Urinary bladder (tissue), 4 donors: ENCODE measurements around the gene ZNF680. TPM values are rescaled to one million over a fixed set of nuclear protein-coding genes. Genes with fewer than 3 reads are reported as not detected.

ENCODE experiments used
- DNase-seq: peaks from one replicate; pipeline ENCODE4 v3.0.0-alpha.2; 2015; ENCODE audit errors: extremely low spot score
- H3K27ac ChIP-seq: one replicate; pipeline ENCODE4 v1.5.1; 2013; ENCODE audit warnings: low read depth, mild to moderate bottlenecking, moderate library complexity
- H3K36me3 ChIP-seq: one replicate; pipeline ENCODE4 v1.6.1; 2013; ENCODE audit warnings: mild to moderate bottlenecking, moderate library complexity; ENCODE audit not compliant: insufficient read depth
- H3K4me1 ChIP-seq: one replicate; pipeline ENCODE4 v1.6.1; 2013; ENCODE audit warnings: mild to moderate bottlenecking, moderate library complexity; ENCODE audit not compliant: insufficient read depth
- H3K4me3 ChIP-seq: one replicate; pipeline ENCODE4 v1.5.1; 2013; ENCODE audit warnings: low read depth, low read length
- WGBS: extraction: QIAGEN DNeasy Blood & Tissue Kit; methylation state at CpG from one replicate; pipeline ENCODE4 v1.1.7; 2013; 5-methylcytosine and 5-hydroxymethylcytosine counted together
- polyA plus RNA-seq: library from polyadenylated mRNA; stranded (reverse); fragments of 200-250 nt; gene quantifications from one replicate; pipeline ENCODE4 v1.2.3, GENCODE V29; 2013
- total RNA-seq: library from RNA; depleted of rRNA; stranded (reverse); fragments of >200 nt; gene quantifications from one replicate; pipeline ENCODE4 v1.2.3, GENCODE V29; 2014
- donor health status: healthy with polysubstance abuse.
- donor health status: healthy.

Gene ZNF680
- total RNA-seq = 63.0 TPM
- polyA plus RNA-seq = 8.4 TPM

DNA sequence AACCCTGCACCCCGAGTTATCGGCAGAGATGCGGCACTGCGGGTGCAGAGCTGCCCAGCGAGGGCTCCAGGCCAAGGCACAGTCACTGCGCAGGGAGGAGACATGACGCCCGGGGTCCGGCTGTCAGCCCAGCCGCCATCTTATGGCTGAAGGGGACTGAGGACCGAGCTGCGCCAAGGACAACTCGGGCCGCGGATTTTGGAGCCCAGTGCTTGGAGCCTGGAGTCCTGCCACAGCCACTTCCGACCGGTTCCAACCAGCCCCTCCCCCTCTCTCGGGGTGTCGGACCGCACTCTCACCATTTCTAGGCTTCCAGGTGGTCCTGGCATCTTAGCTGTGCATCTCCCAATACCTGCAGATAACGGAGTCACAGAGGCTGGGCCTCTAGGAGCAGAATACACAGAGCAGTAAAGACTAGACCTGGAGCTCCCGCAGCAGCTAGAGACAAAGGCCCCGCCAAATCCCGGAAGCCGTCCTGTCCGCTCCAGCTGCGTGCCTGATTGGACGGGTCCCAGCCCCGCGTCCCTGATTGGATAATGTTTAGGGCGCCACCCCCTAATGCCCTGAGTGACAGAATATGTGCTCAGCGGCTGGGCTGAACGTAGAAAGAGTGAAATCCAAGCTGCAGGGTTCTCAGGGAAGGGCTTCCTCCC, at the start of gene ZNF680:
Gene ZNF680 (minus strand): TSS at position 446 of the 653 bp plus-strand sequence. CDS start 117 bp downstream, at position 329.
- H3K27ac ChIP-seq = no peak within 1 kb of the TSS
- peak within 1 kb of the TSS; percentile 59 for H3K4me3 ChIP-seq
- H3K4me1 ChIP-seq = no peaks in the 10 kb centered on the region
- WGBS = under 1% methylated on average over 33 of the region's 33 CpGs
- peak; percentile 94 for DNase-seq
- no peaks in the 10 kb centered on the region for H3K36me3 ChIP-seq

- DNase-seq = no peak
- H3K4me3 ChIP-seq = no peak overlapping the region
- no peaks in the 10 kb centered on the region for H3K36me3 ChIP-seq
- WGBS = 65% methylated on average over 4 of the region's 4 CpGs
- H3K4me1 ChIP-seq = no peaks in the 10 kb centered on the region
- H3K27ac ChIP-seq = no peak overlapping the region
These were observed 49.6 kb upstream of the ZNF680 start for GRCh38 chr7:64612452-64612851.

GRCh38 chr7:64611717-64612116, 48.8 kb upstream of the ZNF680 start:
- DNase-seq = no peak
- Histone ChIP-seq H3K27ac (no peak overlapping the region), H3K4me3 (no peak overlapping the region), H3K4me1 (no peaks in the 10 kb centered on the region), H3K36me3 (no peaks in the 10 kb centered on the region)
- 88% methylated on average over 1 of the region's 1 CpG for WGBS

DNA sequence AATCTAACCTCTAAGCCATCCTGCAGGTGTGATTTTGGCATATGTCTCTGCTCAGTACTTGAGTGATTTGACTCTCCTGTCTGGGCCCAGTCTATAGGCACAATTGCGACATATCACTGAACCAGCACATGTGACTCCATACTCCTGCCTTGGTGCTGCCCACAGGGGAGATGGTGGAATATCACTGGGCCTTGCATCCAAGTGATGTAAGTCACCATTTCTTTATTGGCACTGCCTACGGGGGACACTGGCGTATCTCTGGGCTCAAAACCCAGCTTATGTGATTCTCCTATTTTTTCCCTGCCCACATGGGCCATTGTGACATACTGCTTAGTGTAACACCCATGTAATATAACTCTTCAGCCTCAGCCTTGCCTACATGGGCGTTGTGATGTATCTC, 48.1 kb upstream of the ZNF680 start:
- 94% methylated on average over 4 of the region's 4 CpGs for WGBS
- Histone ChIP-seq H3K4me3 (no peak overlapping the region), H3K27ac (no peak overlapping the region), H3K4me1 (no peaks in the 10 kb centered on the region), H3K36me3 (no peaks in the 10 kb centered on the region)
- DNase-seq = no peak

DNA sequence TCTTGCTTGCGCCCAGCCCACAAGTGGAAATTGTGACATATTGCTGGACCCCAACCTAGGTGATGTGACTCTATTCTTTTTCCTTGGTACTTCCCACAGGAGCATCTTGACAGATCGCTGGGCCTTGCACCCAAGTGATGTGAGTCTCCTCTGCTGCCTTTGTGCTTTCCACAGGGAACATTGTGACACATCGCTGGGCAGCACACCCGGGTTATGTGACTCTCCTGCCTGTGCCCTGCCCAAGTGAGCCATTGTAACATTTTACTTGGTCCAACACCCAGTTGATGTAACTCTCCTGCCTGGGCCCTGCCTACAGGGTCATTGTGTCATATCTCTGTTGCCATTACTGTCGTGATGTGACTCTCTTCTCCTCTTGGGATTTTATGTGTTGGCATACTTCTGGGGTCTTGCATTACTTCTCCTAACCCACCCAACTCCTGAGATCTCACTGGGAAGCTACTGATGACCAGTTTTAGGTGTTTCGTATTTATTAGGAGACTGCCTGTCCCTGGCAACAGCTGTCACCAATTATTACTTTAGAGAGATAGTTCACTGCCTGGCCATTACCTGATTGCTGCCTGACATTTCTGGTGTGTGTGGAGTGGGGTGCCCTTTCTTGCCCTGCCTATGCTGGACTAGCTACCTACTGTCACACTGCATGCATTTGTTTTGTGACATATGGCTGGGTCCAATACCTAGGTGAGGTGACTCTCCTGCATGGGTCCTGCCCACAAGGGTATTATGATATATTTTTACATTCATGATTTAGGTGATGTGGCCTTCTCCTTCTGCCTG, 45.4 kb upstream of the ZNF680 start:
- no peak for DNase-seq
- no peaks in the 10 kb centered on the region for H3K36me3 ChIP-seq
- no peak overlapping the region for H3K27ac ChIP-seq
- no peaks in the 10 kb centered on the region for H3K4me1 ChIP-seq
- H3K4me3 ChIP-seq = no peak overlapping the region
- 83% methylated on average over 6 of the region's 6 CpGs for WGBS

- DNase-seq = no peak
- no peak overlapping the region for H3K4me3 ChIP-seq
These were observed 43.5 kb upstream of the ZNF680 start for GRCh38 chr7:64606385-64606784.

GRCh38 chr7:64603271-64603670, 40.4 kb upstream of the ZNF680 start:
- no peak overlapping the region for H3K4me3 ChIP-seq
- H3K4me1 ChIP-seq = no peaks in the 10 kb centered on the region
- DNase-seq = no peak
- H3K36me3 ChIP-seq = no peaks in the 10 kb centered on the region
- H3K27ac ChIP-seq = no peak overlapping the region
- WGBS = 100% methylated on average over 1 of the region's 1 CpG

More at GRCh38 chr7:64606385-64606784, 43.5 kb upstream of the ZNF680 start:
- Histone ChIP-seq H3K4me1 (no peaks in the 10 kb centered on the region), H3K27ac (no peak overlapping the region), H3K36me3 (no peaks in the 10 kb centered on the region)

DNA sequence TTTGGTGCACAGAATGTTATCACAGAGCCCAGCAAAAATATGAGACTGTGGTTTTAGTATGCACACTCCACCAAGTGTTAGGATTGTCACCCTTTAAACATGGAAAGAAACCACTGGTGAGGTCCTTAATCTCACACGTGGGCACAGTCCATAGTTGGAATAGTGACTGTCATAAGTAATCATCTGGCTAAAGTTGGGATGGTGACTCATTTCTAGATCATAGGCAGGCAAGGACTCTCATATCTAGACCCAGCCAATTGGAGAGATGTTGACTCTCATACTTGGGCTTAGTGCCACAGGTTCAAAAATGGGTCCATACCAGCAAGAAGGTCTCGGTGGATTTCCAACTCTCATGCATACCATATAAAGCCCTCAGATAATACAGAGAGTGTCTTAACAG, 39.6 kb upstream of the ZNF680 start:
- 57% methylated on average over 2 of the region's 2 CpGs for WGBS
- Histone ChIP-seq H3K4me1 (no peaks in the 10 kb centered on the region), H3K36me3 (no peaks in the 10 kb centered on the region), H3K27ac (no peak overlapping the region), H3K4me3 (no peak overlapping the region)
- DNase-seq = no peak

GRCh38 chr7:64602086-64602485, 39.2 kb upstream of the ZNF680 start:
- H3K4me3 ChIP-seq = no peak overlapping the region
- no peaks in the 10 kb centered on the region for H3K36me3 ChIP-seq
- H3K27ac ChIP-seq = no peak overlapping the region
- DNase-seq = no peak
- 90% methylated on average over 3 of the region's 3 CpGs for WGBS
- H3K4me1 ChIP-seq = no peaks in the 10 kb centered on the region

DNA sequence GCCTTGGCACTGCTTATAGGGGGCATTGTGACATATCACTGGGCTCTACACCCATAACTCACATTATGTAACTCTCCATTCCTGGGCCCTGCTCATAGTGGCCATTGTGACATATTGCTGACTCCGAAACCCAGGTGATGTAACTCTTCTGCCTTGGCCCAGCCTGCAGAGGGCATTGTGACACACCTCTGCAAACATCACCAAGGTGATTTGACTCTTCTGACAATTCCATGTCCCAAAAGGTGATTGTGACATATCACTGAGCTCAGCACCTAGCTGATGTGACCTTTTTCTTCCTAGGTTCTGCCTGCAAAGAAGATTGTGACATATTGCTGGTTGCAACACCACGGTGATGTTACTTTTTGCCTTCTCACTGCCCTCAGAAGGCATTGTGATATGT, 36.5 kb upstream of the ZNF680 start:
- Histone ChIP-seq H3K4me1 (no peaks in the 10 kb centered on the region), H3K4me3 (no peak overlapping the region), H3K36me3 (no peaks in the 10 kb centered on the region), H3K27ac (no peak overlapping the region)
- 94% methylated on average over 2 of the region's 2 CpGs for WGBS
- no peak for DNase-seq

DNA sequence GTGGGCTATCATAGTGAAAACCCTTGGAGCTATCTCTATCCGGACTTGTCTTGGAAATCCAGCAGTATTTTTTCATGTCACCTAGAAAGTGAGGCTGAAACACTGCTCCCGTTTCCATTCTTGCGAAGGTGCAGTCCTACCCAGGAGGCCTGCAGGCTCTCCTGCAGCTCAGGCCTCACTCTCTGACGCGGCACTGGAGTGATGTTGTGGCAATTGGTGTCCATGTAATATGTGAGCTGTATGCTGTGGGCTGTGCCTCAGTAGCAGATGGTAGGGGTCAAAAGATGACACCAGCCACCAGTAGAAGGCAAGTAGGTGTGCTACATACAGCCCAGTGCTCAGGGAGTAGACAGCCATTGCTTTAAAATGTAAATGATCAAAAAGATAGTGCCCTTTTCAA, 28.1 kb upstream of the ZNF680 start:
- no peak overlapping the region for H3K27ac ChIP-seq
- H3K4me3 ChIP-seq = no peak overlapping the region
- H3K4me1 ChIP-seq = no peaks in the 10 kb centered on the region
- DNase-seq = no peak
- H3K36me3 ChIP-seq = no peaks in the 10 kb centered on the region
- 92% methylated on average over 5 of the region's 5 CpGs for WGBS

DNA sequence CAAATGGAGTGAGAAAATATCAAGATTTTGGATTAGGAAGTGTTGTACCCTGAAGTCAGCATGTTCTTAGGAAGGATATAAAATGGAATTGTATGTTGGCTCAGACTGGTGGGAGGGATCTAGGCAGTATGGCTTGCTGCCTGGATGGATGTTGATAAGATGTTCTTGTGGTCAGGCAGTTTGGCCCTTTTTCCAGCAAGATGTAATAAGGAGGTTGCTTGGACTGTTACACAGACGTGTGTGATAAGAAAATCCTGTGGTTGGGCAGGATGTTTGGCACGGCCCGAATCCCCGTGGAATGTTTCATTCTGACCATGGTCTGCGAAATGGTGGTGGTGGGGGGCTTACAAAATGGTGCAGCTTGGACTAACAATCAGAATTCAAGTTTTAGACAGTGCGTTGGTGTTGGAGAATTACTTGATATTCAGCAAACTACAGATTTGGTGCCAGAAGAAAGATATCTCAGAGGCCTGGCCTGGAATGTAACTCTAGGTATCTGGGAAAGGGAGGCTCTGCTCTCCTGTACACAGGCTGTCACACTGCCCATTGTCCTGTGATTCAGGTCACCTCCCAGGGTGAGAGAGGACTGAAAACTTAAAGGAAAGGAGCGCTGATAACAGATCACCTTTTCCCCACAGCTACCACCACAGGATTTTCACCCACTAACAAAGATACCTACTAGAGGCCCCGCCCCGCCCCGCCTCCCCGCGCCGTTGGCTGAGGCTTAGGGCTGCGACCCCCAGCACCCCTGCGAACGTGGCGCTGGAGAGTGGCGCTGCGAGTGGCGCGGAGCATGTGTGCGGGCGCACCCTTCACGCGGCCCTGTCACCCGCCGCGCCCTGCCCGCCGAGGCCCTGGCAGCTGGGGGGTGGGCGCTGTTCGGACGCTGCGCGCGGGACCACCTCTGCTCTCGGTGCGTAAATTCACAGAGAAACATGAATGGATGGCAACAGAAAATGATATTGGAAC, 19.3 kb upstream of the ZNF680 start:
- 84% methylated on average over 38 of the region's 38 CpGs for WGBS
- no peak overlapping the region for H3K4me3 ChIP-seq
- H3K36me3 ChIP-seq = no peaks in the 10 kb centered on the region
- no peak for DNase-seq
- H3K4me1 ChIP-seq = no peaks in the 10 kb centered on the region
- no peak overlapping the region for H3K27ac ChIP-seq

- H3K27ac ChIP-seq = no peak overlapping the region
These were observed 18.5 kb upstream of the ZNF680 start for GRCh38 chr7:64581391-64581790.

More at GRCh38 chr7:64581391-64581790, 18.5 kb upstream of the ZNF680 start:
- Histone ChIP-seq H3K4me1 (no peaks in the 10 kb centered on the region), H3K4me3 (no peak overlapping the region), H3K36me3 (no peaks in the 10 kb centered on the region)
- DNase-seq = no peak
- 77% methylated on average over 2 of the region's 2 CpGs for WGBS
